HepG2 (cell line): ENCODE results near the gene DNAAF1. TPM values are rescaled to one million over a fixed set of nuclear protein-coding genes. Genes with fewer than 3 reads are reported as not detected.
A peak's percentile ranks its signal among the peaks of the same experiment; 100 is the strongest.
"Not testable (repeated sequence)": the region's sequence is repeated elsewhere in the genome, so short reads cannot be mapped to it uniquely, and the experiment has no call there.

Experiments used
- ATAC-seq: fragments of 200-7000 bp; cut with Tn5 transposase; 3 replicates; pipeline ENCODE4 v1.9.1; 2020; ENCODE audit warnings: mild to moderate bottlenecking, moderate library complexity
- BruUV-seq: library from RNA; stranded (reverse); fragments of 400-500 nt; replicated peaks from 2 replicates; lab custom pipeline; 2021; lab: Mats Ljungman, UMichigan
- CTCF ChIA-PET: fragments of 300-600 bp; formaldehyde crosslinking; extraction: SDS; loops from one replicate; lab custom pipeline; 2021; ENCODE audit warnings: low total read pairs, inconsistent platforms, low intra/inter-chr PET ratio; lab: Yijun Ruan, JAX
- POLR2A ChIA-PET: fragments of 350-600 bp; sonication (Branson Sonifier 250); formaldehyde crosslinking; loops from one replicate; lab custom pipeline; 2020; ENCODE audit warnings: antibody characterized with exemption, inconsistent platforms; lab: Yijun Ruan, JAX
- DNase-seq: peaks from one replicate; pipeline ENCODE4 v3.0.0-alpha.2; 2015; ENCODE audit warnings: low spot score
- FAIRE-seq: peaks from 3 replicates; lab custom pipeline; 2011; peaks lifted over from hg19 to GRCh38; lab: Jason Lieb, UNC
- H2AFZ ChIP-seq: one replicate; pipeline ENCODE4 v1.6.1; 2011; ENCODE audit warnings: low read length, inconsistent platforms
- H3K27ac ChIP-seq: fragments of 300-600 bp; 3 replicates; pipeline ENCODE4 v1.8.0; 2011; ENCODE audit warnings: mixed run types, mild to moderate bottlenecking, mixed read lengths, low read length, inconsistent platforms; ENCODE audit not compliant: insufficient read depth; ENCODE audit errors: extremely low read length
- H3K27me3 ChIP-seq, 2 experiments: fragments of 200-600 bp in 1 of 2; 2 replicates in 1 of 2; 3 replicates in 1 of 2; pipeline versions ENCODE4 v1.6.0 to v1.8.0; 2011; ENCODE audit warnings: low read length in 2 of 2, mild to moderate bottlenecking in 2 of 2, moderate library complexity in 2 of 2, inconsistent platforms in 1 of 2; ENCODE audit not compliant: insufficient read depth in 2 of 2, control insufficient read depth in 1 of 2
- H3K36me3 ChIP-seq, 2 experiments: fragments of 200-600 bp in 1 of 2; replicated peaks in 1 of 2; 2 replicates in 1 of 2; 3 replicates in 1 of 2; pipeline versions ENCODE4 v1.5.1 to v1.8.0; 2011; ENCODE audit warnings: low read length in 2 of 2, inconsistent platforms in 1 of 2; ENCODE audit not compliant: insufficient read depth in 2 of 2, control insufficient read depth in 1 of 2
- H3K4me1 ChIP-seq: 2 replicates; pipeline ENCODE4 v1.5.1; 2012; ENCODE audit warnings: low read length, inconsistent platforms; ENCODE audit not compliant: insufficient read depth
- H3K4me2 ChIP-seq: 2 replicates; pipeline ENCODE4 v1.6.0; 2011; ENCODE audit warnings: low read depth, low read length, inconsistent platforms
- H3K4me3 ChIP-seq, 3 experiments: fragments of 200-600 bp in 1 of 3; sonication (generic), shearing (Covaris generic) in 1 of 3; replicated peaks in 1 of 3; 2 replicates each; pipeline ENCODE4 v1.5.1; 2011 to 2016; ENCODE audit warnings: low read length in 3 of 3, inconsistent platforms in 2 of 3, low read depth in 2 of 3, mild to moderate bottlenecking in 2 of 3, control low read depth in 1 of 3, mixed read lengths in 1 of 3; ENCODE audit not compliant: insufficient read depth in 1 of 3
- H3K79me2 ChIP-seq: one replicate; pipeline ENCODE4 v1.6.1; 2011; ENCODE audit warnings: low read length, inconsistent platforms; ENCODE audit not compliant: insufficient read depth
- H3K9ac ChIP-seq: 2 replicates; pipeline ENCODE4 v1.6.0; 2011; ENCODE audit warnings: mild to moderate bottlenecking, low read depth, low read length, inconsistent platforms; ENCODE audit not compliant: insufficient read depth
- H3K9me3 ChIP-seq: 2 replicates; pipeline ENCODE4 v1.5.1; 2012; ENCODE audit warnings: mild to moderate bottlenecking, low read length
- H4K20me1 ChIP-seq: 2 replicates; pipeline ENCODE4 v1.6.0; 2011; ENCODE audit warnings: inconsistent platforms, mild to moderate bottlenecking, low read length, moderate library complexity; ENCODE audit not compliant: insufficient read depth
- KDM3A ChIP-seq: IDR thresholded peaks from 2 replicates; pipeline ENCODE4 v1.6.1; 2018; ENCODE audit warnings: low read depth, missing compliant biosample characterization
- WGBS: methylation state at CpG from one replicate; pipeline ENCODE4 v1.1.6; 2017; ENCODE audit warnings: low lambda C conversion rate; 5-methylcytosine and 5-hydroxymethylcytosine counted together
- in situ Hi-C: cut with HindIII; loops from 2 replicates; pipeline ENCODE4 v1.10.0; 2017; ENCODE audit warnings: low pct_unique_long_range_greater_than_20kb; ENCODE audit not compliant: extremely low pct_ligation_motif_present
- intact Hi-C: fragments of 100-400 bp; cut with micrococcal nuclease; formaldehyde crosslinking; loops from one replicate; pipeline ENCODE4 v1.10.0; 2022; ENCODE audit not compliant: unreplicated experiment
- polyA plus RNA-seq, 8 experiments: library from polyadenylated mRNA; depleted of rRNA in 3 of 8; stranded (reverse) in 7 of 8; unstranded in 1 of 8; fragments of >200 nt; fragmentation: Illumina TruSeq in 4 of 8; extraction: Trizol in 4 of 8; gene quantifications; 2 replicates each; pipeline versions ENCODE4 v1.2.1 to v1.2.3, GENCODE V29; 2011 to 2016; ENCODE audit warnings: low read depth in 4 of 8, missing spikeins in 1 of 8, mixed read lengths in 1 of 8; ENCODE audit not compliant: insufficient read depth in 1 of 8
- total RNA-seq, 5 experiments: library from RNA; depleted of rRNA; stranded (reverse); fragments of >200 nt; fragmentation: Illumina TruSeq; extraction: Trizol; gene quantifications; 2 replicates each; pipeline ENCODE4 v1.2.3, GENCODE V29; 2016; ENCODE audit warnings: low read depth in 1 of 5
- TF ChIP-seq, protein P1 (sequence below): sonication (generic); formaldehyde crosslinking; IDR thresholded peaks from 2 replicates; pipeline ENCODE4 v1.8.1; 2023; ENCODE audit warnings: mild to moderate bottlenecking, missing genetic modification reagents
- TF ChIP-seq, protein P2 (sequence below): sonication (generic); formaldehyde crosslinking; IDR thresholded peaks from 2 replicates; pipeline ENCODE4 v1.5.0; 2020; ENCODE audit warnings: mild to moderate bottlenecking, missing genetic modification reagents

Gene DNAAF1
- total and polyA plus RNA-seq, 2 of the 13 experiments (the other 11 are each of a cell fraction or from before 2014, with no cell fraction given): 0.04 TPM; not detected in 1

DNA sequence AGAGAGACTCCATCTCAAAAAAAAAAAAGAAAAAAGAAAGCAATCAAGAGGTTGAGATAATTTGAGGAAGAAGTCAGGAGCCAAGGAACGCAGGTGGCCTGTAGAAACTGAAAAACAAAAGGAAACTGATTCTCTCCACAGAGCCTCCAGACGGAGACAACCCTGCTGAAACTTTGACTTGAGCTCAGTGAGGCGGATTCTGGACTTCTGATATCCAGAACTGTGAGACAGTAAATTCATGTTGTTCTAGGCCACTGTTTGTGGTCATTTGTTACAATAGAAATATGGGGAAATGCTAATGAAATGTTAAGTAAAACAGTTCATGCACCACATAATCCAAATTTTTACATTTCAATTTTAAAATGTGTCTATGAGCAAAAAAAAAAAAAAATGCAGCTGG lies 33.6 kb upstream of the DNAAF1 start:
- H3K27ac ChIP-seq: no peak overlapping the region
- no peaks in the 10 kb centered on the region for H3K9me3 ChIP-seq
- H3K4me2 ChIP-seq: no peak overlapping the region
- H3K27me3 ChIP-seq: peaks cover 0 to 3% of the 10 kb centered on the region in 2 experiments; a peak in 1 of 5 replicates
- H3K4me1 ChIP-seq: peaks cover 21% of the 10 kb centered on the region
- FAIRE-seq (no peak), ATAC-seq (no peak), DNase-seq (no peak)
- no peak overlapping the region; the same call in 1 of the 2 replicates for H3K9ac ChIP-seq
- BruUV-seq: no TSS peak
- CTCF ChIA-PET: no interaction called here
- peaks cover 4% of the 10 kb centered on the region; the same call in 1 of the 2 replicates for H4K20me1 ChIP-seq
- no peak overlapping the region for H2AFZ ChIP-seq
- TF ChIP-seq, protein P1, sequence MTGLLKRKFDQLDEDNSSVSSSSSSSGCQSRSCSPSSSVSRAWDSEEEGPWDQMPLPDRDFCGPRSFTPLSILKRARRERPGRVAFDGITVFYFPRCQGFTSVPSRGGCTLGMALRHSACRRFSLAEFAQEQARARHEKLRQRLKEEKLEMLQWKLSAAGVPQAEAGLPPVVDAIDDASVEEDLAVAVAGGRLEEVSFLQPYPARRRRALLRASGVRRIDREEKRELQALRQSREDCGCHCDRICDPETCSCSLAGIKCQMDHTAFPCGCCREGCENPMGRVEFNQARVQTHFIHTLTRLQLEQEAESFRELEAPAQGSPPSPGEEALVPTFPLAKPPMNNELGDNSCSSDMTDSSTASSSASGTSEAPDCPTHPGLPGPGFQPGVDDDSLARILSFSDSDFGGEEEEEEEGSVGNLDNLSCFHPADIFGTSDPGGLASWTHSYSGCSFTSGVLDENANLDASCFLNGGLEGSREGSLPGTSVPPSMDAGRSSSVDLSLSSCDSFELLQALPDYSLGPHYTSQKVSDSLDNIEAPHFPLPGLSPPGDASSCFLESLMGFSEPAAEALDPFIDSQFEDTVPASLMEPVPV (CRISPR knock-in tag): no peak
- TF ChIP-seq KDM3A (CRISPR knock-in tag): no peak
- in situ Hi-C loops: no loop called here
- POLR2A ChIA-PET: interaction anchor here (2.2 kb wide), 1 partner anchor 28 kb away, joined by 7 read pairs; no protein-coding TSS in a partner anchor
- H3K4me3 ChIP-seq: no peak overlapping the region
- intact Hi-C loops: no loop called here
- WGBS: 95% methylated on average over 3 of the region's 3 CpGs
- peaks cover 18 to 32% of the 10 kb centered on the region in 2 experiments for H3K36me3 ChIP-seq
- peaks cover 95% of the 10 kb centered on the region for H3K79me2 ChIP-seq

DNA sequence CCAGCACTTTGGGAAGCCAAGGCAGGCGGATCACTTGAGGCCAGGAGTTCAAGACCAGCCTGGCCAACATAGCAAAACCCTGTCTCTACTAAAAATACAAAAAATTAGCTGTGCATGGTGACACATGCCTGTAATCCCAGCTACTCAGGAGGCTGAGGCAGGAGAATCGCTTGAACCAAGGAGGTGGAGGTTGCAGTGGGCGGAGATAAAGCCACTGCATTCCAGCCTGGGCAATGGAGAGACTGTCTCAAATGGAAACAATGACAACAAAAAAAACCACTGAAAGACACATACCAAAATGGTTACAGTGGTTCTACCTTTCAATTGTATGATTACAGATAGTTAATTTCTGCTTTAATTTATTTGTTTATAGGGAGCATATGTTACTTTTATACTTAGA lies 33.2 kb upstream of the DNAAF1 start:
- H3K27ac ChIP-seq, H4K20me1 ChIP-seq, H3K4me3 ChIP-seq, H3K27me3 ChIP-seq, intact Hi-C loops, BruUV-seq, H3K9me3 ChIP-seq, FAIRE-seq, H3K4me2 ChIP-seq, H2AFZ ChIP-seq, DNase-seq, in situ Hi-C loops, ATAC-seq, H3K9ac ChIP-seq, CTCF ChIA-PET: not testable (repeated sequence)
- Histone ChIP-seq H3K79me2 (peaks cover 90% of the 10 kb centered on the region), H3K36me3 (peaks cover 16 to 28% of the 10 kb centered on the region in 2 experiments), H3K4me1 (peaks cover 21% of the 10 kb centered on the region)
- TF ChIP-seq, protein P2, sequence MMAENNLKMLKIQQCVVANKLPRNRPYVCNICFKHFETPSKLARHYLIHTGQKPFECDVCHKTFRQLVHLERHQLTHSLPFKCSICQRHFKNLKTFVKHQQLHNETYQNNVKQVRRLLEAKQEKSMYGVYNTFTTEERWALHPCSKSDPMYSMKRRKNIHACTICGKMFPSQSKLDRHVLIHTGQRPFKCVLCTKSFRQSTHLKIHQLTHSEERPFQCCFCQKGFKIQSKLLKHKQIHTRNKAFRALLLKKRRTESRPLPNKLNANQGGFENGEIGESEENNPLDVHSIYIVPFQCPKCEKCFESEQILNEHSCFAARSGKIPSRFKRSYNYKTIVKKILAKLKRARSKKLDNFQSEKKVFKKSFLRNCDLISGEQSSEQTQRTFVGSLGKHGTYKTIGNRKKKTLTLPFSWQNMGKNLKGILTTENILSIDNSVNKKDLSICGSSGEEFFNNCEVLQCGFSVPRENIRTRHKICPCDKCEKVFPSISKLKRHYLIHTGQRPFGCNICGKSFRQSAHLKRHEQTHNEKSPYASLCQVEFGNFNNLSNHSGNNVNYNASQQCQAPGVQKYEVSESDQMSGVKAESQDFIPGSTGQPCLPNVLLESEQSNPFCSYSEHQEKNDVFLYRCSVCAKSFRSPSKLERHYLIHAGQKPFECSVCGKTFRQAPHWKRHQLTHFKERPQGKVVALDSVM (CRISPR knock-in tag): peak; percentile 49; the same call in 1 of the 2 replicates
- WGBS: 98% methylated on average over 3 of the region's 3 CpGs
- POLR2A ChIA-PET: interaction anchor here (2.2 kb wide), 1 partner anchor 27 kb away, joined by 7 read pairs; no protein-coding TSS in a partner anchor
